ENCODE results near the gene MGMT. TPM values are rescaled to one million over a fixed set of nuclear protein-coding genes. Genes with fewer than 3 reads are reported as not detected.

MGMT gene
- total and polyA plus RNA-seq, 9 of the 15 experiments (the other 6 are each of a cell fraction or from before 2014, with no cell fraction given), result 0.03 to 0.29 (median 0.11) TPM; not detected in 4

DNA sequence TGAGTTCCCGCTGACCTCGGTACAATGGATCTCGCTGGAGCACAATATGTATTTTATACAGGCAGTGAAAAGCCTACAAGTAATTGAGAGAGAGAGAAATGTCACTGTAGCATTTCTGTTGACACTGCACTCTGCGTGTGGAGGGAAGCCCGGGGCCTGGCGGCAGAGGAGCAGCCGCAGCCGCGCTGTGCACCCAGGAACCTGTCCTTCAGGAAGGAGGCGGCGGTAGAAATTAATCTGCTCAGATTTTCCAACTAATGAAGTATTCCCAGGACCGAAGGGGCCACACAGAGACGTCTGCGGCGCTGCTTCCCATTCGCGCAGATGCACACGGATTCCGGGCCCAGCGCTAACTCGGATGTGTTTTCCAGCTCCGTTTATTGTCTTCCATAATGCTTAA is 327.0 kb downstream of the MGMT start:
- H3K36me3 ChIP-seq (ENCODE audit: control insufficient read depth, insufficient read depth, low read length), result no peaks in the 10 kb centered on the region
- H3K4me2 ChIP-seq (ENCODE audit: insufficient read depth, low read length), result no peak overlapping the region
- under 1% methylated on average over 19 of the region's 22 CpGs for WGBS (ENCODE audit: insufficient coverage, low coverage, missing lambda C conversion rate)
- H4K20me1 ChIP-seq (replicated peaks; ENCODE audit: control insufficient read depth, insufficient read depth, low read length), result no peaks in the 10 kb centered on the region
- H3K79me2 ChIP-seq (ENCODE audit: control insufficient read depth, insufficient read depth, low read length), result no peaks in the 10 kb centered on the region
- H3K27ac ChIP-seq (ENCODE audit: extremely low read depth, low read depth, low read length), result no peak overlapping the region
- in situ Hi-C loops (cut with MboI), result no loop called here
- CTCF ChIA-PET (ENCODE audit: low intra/inter-chr PET ratio), result no interaction called here
- TF ChIP-seq SETDB1 (IDR thresholded peaks at IDR 0.05; ENCODE audit: low read length), result no peak
- TF ChIP-seq, protein P1, sequence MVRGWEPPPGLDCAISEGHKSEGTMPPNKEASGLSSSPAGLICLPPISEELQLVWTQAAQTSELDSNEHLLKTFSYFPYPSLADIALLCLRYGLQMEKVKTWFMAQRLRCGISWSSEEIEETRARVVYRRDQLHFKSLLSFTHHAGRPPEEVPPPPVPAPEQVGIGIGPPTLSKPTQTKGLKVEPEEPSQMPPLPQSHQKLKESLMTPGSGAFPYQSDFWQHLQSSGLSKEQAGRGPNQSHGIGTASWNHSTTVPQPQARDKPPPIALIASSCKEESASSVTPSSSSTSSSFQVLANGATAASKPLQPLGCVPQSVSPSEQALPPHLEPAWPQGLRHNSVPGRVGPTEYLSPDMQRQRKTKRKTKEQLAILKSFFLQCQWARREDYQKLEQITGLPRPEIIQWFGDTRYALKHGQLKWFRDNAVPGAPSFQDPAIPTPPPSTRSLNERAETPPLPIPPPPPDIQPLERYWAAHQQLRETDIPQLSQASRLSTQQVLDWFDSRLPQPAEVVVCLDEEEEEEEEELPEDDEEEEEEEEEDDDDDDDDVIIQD (CRISPR knock-in tag; IDR thresholded peaks at IDR 0.05), result no peak
- no peak for TF ChIP-seq EP300 (IDR thresholded peaks at IDR 0.05; ENCODE audit: low read length)
- no peak for TF ChIP-seq SRSF7 (optimal IDR thresholded peaks at IDR 0.05; ENCODE audit: low read depth, low read length)
- TF ChIP-seq CHD4 (IDR thresholded peaks at IDR 0.05; ENCODE audit: insufficient read depth, insufficient replicate concordance, low read depth, low read length, poor library complexity, severe bottlenecking), result no peak
- no peak for TF ChIP-seq PTTG1 (tag; IDR thresholded peaks at IDR 0.05; ENCODE audit: low read depth)
- TF ChIP-seq MCM5 (IDR thresholded peaks at IDR 0.05; ENCODE audit: low read depth), result no peak
- TF ChIP-seq CHD1 (IDR thresholded peaks at IDR 0.05; ENCODE audit: low read length), result no peak
- TF ChIP-seq ZNF717 (CRISPR knock-in tag; IDR thresholded peaks at IDR 0.05), result no peak
- no peak for TF ChIP-seq XRCC3 (IDR thresholded peaks at IDR 0.05)
- TF ChIP-seq SLC30A9 (CRISPR knock-in tag; IDR thresholded peaks at IDR 0.05), result no peak
- TF ChIP-seq EGR1 (conservative IDR thresholded peaks at IDR 0.05), result no peak
- TF ChIP-seq HNRNPK (IDR thresholded peaks at IDR 0.05; ENCODE audit: low read depth, low read length, poor library complexity, severe bottlenecking), result no peak
- H3K4me3 ChIP-seq, result no peak overlapping the region
- ATAC-seq (no peak), DNase-seq (ENCODE audit: extremely low read depth in 1 of 4, low spot score in 3 of 4) (no peak), FAIRE-seq (no peak)
- H3K9ac ChIP-seq (ENCODE audit: insufficient read depth in 1 of 2, low read depth in 2 of 2, low read length in 2 of 2), result no peak overlapping the region
- H3K4me1 ChIP-seq (replicated peaks in 1 of 2; ENCODE audit: control insufficient read depth in 2 of 2, insufficient read depth in 2 of 2, low read length in 2 of 2), result no peaks in the 10 kb centered on the region
- POLR2A ChIA-PET, result no interaction called here
- no peaks in the 10 kb centered on the region for H3K9me1 ChIP-seq (ENCODE audit: control insufficient read depth, insufficient read depth, low read length)
- intact Hi-C loops (cut with micrococcal nuclease), result no loop called here
- peaks cover 4 to 29% of the 10 kb centered on the region in 2 experiments; a peak in 4 of 5 replicates for H3K27me3 ChIP-seq (ENCODE audit: control insufficient read depth in 2 of 2, insufficient read depth in 2 of 2, low read length in 2 of 2)
- no TSS peak for BruUV-seq (replicated peaks)
- H2AFZ ChIP-seq (ENCODE audit: low read depth, low read length), result no peak overlapping the region
- H3K9me3 ChIP-seq (replicated peaks; ENCODE audit: control insufficient read depth, insufficient read depth, low read depth, low read length), result no peaks in the 10 kb centered on the region

Measured in K562 (cell line).